A673 (cell line): ENCODE results near the gene KCNK17. TPM values are rescaled to one million over a fixed set of nuclear protein-coding genes. Genes with fewer than 3 reads are reported as not detected.

Experiments used
- BruUV-seq: library from RNA; stranded (reverse); fragments of 400-500 nt; replicated peaks from 2 replicates; lab custom pipeline; 2021; lab: Mats Ljungman, UMichigan
- CTCF ChIA-PET: fragments of 300-600 bp; sonication (Branson Sonifier 250); formaldehyde crosslinking; loops from one replicate; lab custom pipeline; 2022; ENCODE audit warnings: antibody characterized with exemption; lab: Charles Lee
- POLR2A ChIA-PET: fragments of 300-600 bp; sonication (Branson Sonifier 250); formaldehyde crosslinking; loops from one replicate; lab custom pipeline; 2022; ENCODE audit warnings: antibody characterized with exemption; ENCODE audit not compliant: low non-redundant PET; lab: Charles Lee
- DNase-seq: peaks from one replicate; pipeline ENCODE4 v3.0.0-alpha.2; 2015; ENCODE audit warnings: low spot score
- H3K27ac ChIP-seq: fragments of 200-600 bp; sonication (generic); 2 replicates; pipeline ENCODE4 v1.5.1; 2016; ENCODE audit warnings: mixed run types, low read depth, mild to moderate bottlenecking, mixed read lengths, antibody characterized with exemption, low read length; ENCODE audit not compliant: poor library complexity, severe bottlenecking
- H3K27me3 ChIP-seq: fragments of 200-600 bp; sonication (generic); replicated peaks from 2 replicates; pipeline ENCODE4 v1.6.1; 2017; ENCODE audit warnings: mixed run types, low read depth, mild to moderate bottlenecking, mixed read lengths, antibody characterized with exemption, low read length; ENCODE audit not compliant: insufficient read depth, poor library complexity
- H3K36me3 ChIP-seq: fragments of 200-600 bp; sonication (generic); 2 replicates; pipeline ENCODE4 v1.6.1; 2016; ENCODE audit warnings: mixed run types, mild to moderate bottlenecking, mixed read lengths, antibody characterized with exemption, low read length; ENCODE audit not compliant: insufficient read depth, poor library complexity, severe bottlenecking
- H3K4me1 ChIP-seq: fragments of 200-600 bp; sonication (generic); 2 replicates; pipeline ENCODE4 v1.6.1; 2017; ENCODE audit warnings: mixed run types, mild to moderate bottlenecking, mixed read lengths, antibody characterized with exemption, low read length; ENCODE audit not compliant: insufficient read depth, poor library complexity, severe bottlenecking
- H3K4me3 ChIP-seq: fragments of 200-600 bp; sonication (generic); 2 replicates; pipeline ENCODE4 v1.5.1; 2016; ENCODE audit warnings: low read depth, mixed run types, mild to moderate bottlenecking, mixed read lengths, low read length; ENCODE audit not compliant: poor library complexity, severe bottlenecking
- H3K9me3 ChIP-seq: fragments of 200-600 bp; sonication (generic); 2 replicates; pipeline ENCODE4 v1.6.1; 2016; ENCODE audit warnings: mixed run types, low read depth, mild to moderate bottlenecking, mixed read lengths, antibody characterized with exemption, low read length; ENCODE audit not compliant: poor library complexity, severe bottlenecking
- CTCF ChIP-seq: fragments of 300-800, 200-600 bp; sonication (generic); conservative IDR thresholded peaks from 2 replicates; pipeline ENCODE4 v1.5.1; 2017; ENCODE audit warnings: low read depth, mild to moderate bottlenecking, antibody characterized with exemption, low read length, moderate library complexity, mixed read lengths
- EZH2 ChIP-seq: fragments of 200-600 bp; sonication (generic); IDR thresholded peaks from 2 replicates; pipeline ENCODE4 v1.6.1; 2017; ENCODE audit warnings: borderline replicate concordance, low read depth, mild to moderate bottlenecking, mixed read lengths, antibody characterized with exemption, low read length; ENCODE audit not compliant: poor library complexity, severe bottlenecking
- intact Hi-C: fragments of 100-400 bp; cut with micrococcal nuclease; formaldehyde crosslinking; loops from one replicate; pipeline ENCODE4 v1.10.0; 2022; ENCODE audit not compliant: unreplicated experiment
- total RNA-seq: library from RNA; stranded (reverse); gene quantifications from 2 replicates; pipeline ENCODE4 v1.2.3, GENCODE V29; 2021

Gene KCNK17
- total RNA-seq, 1 experiment from 2014 or later = not detected

- intact Hi-C loops = no loop called here
- no peak overlapping the region for H3K27ac ChIP-seq
- CTCF ChIA-PET = no interaction called here
- H3K27me3 ChIP-seq = peaks cover 13% of the 10 kb centered on the region
- BruUV-seq = no TSS peak
- H3K4me3 ChIP-seq = no peak overlapping the region
- no peaks in the 10 kb centered on the region for H3K9me3 ChIP-seq
- no peaks in the 10 kb centered on the region for H3K36me3 ChIP-seq
- H3K4me1 ChIP-seq = no peaks in the 10 kb centered on the region
- DNase-seq = no peak
- POLR2A ChIA-PET = no interaction called here
- TF ChIP-seq CTCF (no peak), EZH2 (no peak)
Measured at GRCh38 chr6:39260953-39261352, 53.3 kb downstream of the KCNK17 start.

GRCh38 chr6:39260456-39260855, 53.8 kb downstream of the KCNK17 start:
- peaks cover 13% of the 10 kb centered on the region for H3K27me3 ChIP-seq
- intact Hi-C loops = no loop called here
- BruUV-seq = no TSS peak
- no peak for DNase-seq
- CTCF ChIA-PET = no interaction called here
- POLR2A ChIA-PET = no interaction called here
- H3K9me3 ChIP-seq = no peaks in the 10 kb centered on the region
- no peak overlapping the region for H3K27ac ChIP-seq
- H3K4me3 ChIP-seq = no peak overlapping the region
- no peak for TF ChIP-seq EZH2
- no peak for TF ChIP-seq CTCF
- H3K4me1 ChIP-seq = no peaks in the 10 kb centered on the region
- no peaks in the 10 kb centered on the region for H3K36me3 ChIP-seq

GRCh38 chr6:39256294-39256940, 57.8 kb downstream of the KCNK17 start:
- no peak overlapping the region for H3K4me3 ChIP-seq
- TF ChIP-seq EZH2 (no peak), CTCF (no peak)
- H3K9me3 ChIP-seq = no peaks in the 10 kb centered on the region
- H3K36me3 ChIP-seq = no peaks in the 10 kb centered on the region
- no TSS peak for BruUV-seq
- peaks cover 10% of the 10 kb centered on the region for H3K27me3 ChIP-seq
- H3K27ac ChIP-seq = no peak overlapping the region
- no peaks in the 10 kb centered on the region for H3K4me1 ChIP-seq
- ChIA-PET POLR2A (no interaction called here), CTCF (interaction anchor here (0.6 kb wide), 1 partner anchor 740 kb away, joined by 3 read pairs; no protein-coding TSS in a partner anchor)
- intact Hi-C loops = no loop called here
- no peak for DNase-seq
